Endothelial cell of hepatic sinusoid (primary cell): Measurements from ENCODE around the gene NKX6-1.

Experiments used
- in situ Hi-C: cut with HindIII; loops from 2 replicates; pipeline ENCODE4 v1.10.0; 2017; ENCODE audit warnings: low sequenced_read_pairs

The NKX6-1 gene

DNA sequence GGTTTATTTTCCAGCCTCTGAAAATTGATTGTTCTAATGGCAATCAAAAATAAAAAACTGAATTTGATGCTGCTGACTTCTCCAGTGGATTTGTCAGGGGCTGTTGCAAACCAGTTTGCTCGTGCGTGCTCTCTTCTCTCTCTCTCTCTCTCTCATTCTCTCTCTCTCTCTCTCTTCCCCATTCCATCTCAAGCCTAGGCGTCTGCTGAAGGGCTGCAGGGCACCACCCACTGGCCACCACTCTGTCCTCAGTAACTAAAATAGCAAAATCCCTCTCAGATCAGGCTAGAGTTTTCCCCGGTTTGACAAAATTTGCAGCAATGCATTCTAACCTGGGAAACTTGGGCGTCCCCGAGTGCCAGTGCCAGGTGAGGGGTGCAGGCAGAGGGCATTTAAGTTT lies 19.4 kb downstream of the NKX6-1 start:
- in situ Hi-C loops = no loop called here

DNA sequence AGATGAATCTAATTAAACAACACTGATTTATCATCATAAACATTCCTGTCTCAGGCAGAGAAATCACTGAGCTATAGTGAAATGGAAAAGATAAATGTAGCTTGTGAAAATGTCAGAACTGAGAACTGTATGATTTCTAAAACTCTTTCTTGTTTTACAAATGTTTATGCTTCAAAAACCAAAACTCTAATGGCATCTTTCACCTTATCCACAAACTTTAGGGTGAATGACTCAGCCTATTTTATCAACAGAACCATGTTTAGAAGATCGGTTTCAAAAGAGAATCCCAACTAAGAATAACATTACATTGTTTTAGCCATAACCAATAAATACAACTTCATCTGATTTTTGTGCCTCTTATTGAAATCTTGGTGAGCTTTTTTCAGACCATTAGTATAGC lies 21.4 kb downstream of the NKX6-1 start:
- in situ Hi-C loops = no loop called here

DNA sequence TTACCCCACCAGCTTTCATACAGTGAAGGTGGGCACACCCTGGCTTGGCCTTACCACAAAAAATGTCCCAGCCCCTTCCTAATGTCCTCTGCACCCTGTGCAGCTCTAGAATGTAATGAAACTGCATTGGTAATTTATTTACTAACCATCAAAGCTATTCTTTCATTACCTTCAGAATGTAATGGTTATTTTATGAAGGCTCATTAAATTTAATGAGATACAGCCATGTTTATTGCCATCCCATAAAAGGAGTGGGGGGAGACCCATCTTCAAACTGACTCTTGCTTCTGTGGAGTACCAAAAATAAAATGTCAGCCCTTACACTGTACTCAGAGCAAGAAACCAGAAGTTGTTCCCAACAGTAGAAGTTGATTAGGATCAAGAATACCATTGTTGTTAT lies 25.0 kb downstream of the NKX6-1 start:
- in situ Hi-C loops = no loop called here

- in situ Hi-C loops = no loop called here
Observed at GRCh38 chr4:84472154-84472553, 26.9 kb downstream of the NKX6-1 start.

DNA sequence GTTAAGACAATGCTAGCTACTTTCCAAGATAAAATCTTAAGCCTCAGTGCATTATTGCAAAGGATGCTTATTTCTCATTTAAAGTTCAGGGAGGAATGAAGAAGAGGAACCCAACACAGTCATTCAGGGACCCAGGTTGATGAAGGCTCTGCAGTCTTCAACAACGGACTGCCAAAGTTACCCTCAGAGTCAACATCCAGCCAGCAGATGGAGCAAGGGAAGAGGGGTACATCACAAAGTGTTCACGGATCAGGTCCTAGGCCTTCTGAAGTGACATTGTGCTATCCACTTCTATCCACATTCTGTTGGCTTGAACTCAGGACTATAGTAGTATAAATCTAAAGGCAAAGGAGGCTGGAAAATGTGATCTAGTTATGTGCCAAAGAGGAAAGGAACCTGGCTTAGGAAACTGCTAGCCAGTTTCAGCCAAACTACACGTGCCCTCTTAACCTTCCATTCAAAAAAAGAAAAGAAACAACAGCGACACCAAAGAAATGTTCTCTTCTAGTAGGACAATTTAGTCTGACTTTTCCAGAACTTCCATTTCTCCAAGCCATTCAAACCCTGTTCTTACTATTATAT lies 28.8 kb downstream of the NKX6-1 start:
- in situ Hi-C loops = no loop called here

- in situ Hi-C loops = no loop called here
Observed at GRCh38 chr4:84467601-84468000, 31.5 kb downstream of the NKX6-1 start.

- in situ Hi-C loops = no loop called here
Observed at GRCh38 chr4:84459783-84460182, 39.3 kb downstream of the NKX6-1 start.

- in situ Hi-C loops = no loop called here
Observed at GRCh38 chr4:84456157-84456556, 42.9 kb downstream of the NKX6-1 start.

DNA sequence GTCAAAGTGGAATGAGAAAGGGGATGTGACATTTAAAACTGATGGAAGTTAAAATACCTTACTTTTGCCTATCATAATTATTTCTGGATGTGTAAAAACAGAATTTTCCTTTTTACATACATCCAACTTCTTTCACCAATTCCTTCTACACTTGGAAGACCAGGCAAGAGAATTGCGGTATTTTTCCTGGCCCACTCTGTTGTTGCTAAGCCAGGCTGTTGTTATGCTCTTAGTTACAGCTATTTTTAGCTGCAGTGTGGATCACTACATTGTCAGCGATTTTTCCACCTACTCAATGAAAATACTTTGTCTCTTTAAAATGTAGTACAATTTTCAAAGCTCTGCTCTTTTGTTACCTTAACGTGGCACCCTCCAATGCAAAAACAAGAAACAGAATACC lies 43.4 kb downstream of the NKX6-1 start:
- in situ Hi-C loops = no loop called here

GRCh38 chr4:84451546-84451945 lies 47.5 kb downstream of the NKX6-1 start:
- in situ Hi-C loops = no loop called here

DNA sequence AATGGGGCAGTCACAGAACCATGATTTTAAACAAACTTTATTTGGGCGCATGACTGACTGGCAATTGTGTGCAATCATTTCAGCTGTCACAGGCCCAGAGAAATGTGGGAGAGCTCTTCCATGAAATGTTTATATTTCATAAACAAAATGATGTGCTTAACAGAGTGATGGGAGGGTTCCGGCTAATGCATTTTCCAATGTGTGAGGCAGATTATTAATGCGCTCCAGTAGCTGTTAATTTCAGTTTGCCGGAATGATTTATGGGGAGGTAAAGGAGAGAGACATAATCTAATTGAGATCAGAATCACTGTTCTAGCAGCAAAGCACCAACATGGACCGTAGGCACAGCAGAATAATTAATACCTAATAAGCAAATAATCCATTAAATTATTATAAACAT lies 55.6 kb downstream of the NKX6-1 start:
- in situ Hi-C loops = no loop called here

GRCh38 chr4:84442778-84443177 lies 56.3 kb downstream of the NKX6-1 start:
- in situ Hi-C loops = no loop called here
